Tongue (tissue), 2 donors: ENCODE results near the gene NKX1-1. TPM values are rescaled to one million over a fixed set of nuclear protein-coding genes. Genes with fewer than 3 reads are reported as not detected.

ENCODE experiments used
- DNase-seq: peaks from one replicate; pipeline ENCODE4 v3.0.0-alpha.2; 2015
- total RNA-seq: library from RNA; depleted of rRNA; stranded (reverse); fragments of >200 nt; gene quantifications from one replicate; pipeline ENCODE4 v1.2.3, GENCODE V29; 2014

NKX1-1 gene
- total RNA-seq, 1 donor from 2014 or later = not detected

DNA sequence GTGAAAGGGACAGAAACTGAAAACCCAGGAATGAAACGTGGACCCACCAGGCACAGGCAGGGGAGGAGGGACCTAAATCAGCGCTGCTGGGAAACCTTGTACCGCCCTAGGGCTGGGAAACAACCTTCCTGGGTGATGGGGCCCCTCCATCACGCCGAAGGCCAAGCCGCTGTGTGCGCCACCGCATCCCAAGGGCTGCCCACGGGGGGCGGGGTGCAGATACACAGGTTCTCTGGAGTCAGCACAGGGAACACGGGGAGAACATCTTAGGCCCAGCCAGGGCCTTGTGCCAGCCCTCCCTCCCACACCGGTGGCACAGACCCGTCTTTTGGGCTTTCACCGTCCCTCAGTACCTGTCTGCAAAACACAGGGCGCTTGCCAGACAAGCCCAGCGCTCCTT is 46.3 kb downstream of the NKX1-1 start:
- no peak for DNase-seq

DNA sequence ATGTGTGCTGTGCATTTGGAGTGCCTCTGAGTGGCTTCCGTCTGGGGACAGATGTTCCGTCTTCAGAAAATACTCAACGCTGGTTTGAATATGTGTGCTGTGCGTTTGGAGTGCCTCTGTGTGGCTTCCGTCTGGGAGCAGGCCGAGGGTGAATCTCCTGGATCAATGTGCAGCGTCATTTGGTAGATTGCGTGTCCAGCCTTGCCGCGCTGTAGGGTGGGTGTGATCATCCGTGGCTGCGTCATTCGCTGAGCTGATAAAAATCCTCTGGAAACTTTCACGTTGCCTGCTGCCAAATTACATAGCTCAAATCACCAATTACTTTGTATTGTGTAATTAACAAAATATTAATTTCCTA is 47.1 kb downstream of the NKX1-1 start:
- no peak for DNase-seq

GRCh38 chr4:1358421-1359143 is 47.7 kb downstream of the NKX1-1 start:
- DNase-seq = no peak

DNA sequence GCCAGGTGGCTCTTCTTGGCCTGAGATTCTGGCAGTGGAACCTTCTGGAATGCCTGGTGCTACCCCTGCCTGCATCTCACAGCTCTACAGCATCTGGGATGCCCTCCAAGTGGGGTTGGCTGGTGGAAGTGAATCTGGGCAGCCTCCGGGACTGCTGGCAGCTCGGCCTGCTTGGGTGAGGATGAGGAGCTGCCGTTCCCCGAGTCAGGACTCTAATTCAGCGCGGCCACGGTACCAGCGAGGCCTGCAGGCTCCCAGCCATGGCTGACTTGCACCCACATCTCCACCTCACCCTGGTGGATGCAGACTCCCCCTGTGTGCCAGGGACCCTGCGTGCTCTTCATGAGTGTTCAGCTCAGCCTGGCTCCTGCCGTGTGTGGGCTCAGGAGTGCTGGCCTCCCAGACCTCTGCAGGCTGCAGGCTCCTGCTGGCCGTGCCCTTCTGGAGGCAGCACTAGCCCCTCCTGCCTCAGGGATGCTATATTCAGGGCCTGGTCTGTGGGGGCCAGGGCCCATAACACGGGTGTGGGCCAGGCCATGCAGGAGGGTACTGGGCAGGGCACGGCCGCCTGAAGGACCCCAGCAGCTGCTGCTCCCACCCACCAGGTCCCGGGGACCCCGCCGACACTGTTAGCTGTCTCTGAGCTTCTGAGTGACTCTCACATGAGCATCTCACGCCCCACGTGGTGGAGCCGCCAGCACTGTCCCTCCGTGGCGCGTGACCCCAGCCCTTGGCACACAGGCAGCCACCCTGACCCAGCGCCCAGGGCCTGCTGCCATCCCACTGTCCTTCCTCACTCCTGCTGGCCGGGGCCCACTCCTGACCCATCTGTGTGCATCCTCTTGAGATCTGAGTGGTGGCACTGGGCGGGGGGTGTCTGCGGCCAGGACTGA is 48.6 kb downstream of the NKX1-1 start:
- DNase-seq = peak; percentile 18

- DNase-seq = peak; percentile 77
Observed at GRCh38 chr4:1356181-1356998, 49.9 kb downstream of the NKX1-1 start.

DNA sequence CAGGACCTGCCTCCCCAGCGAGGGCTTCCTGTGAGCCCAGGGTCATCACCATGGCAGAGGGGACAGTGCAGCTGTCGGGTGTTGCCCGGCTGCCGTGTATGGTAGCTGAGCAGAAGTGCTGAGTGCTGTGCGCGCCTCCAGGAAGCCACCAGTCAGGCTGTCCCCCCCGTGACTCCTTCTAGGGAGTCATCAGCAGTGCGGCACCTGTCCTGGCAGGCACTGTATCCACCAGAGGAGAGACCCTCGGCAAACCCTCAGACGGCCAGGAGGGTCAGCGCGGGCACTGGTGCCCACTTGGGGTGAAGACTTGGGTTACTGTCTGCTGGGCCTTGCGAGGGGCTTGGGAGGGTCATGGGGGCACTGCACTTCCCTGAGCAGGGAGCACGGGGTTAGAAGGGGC is 50.9 kb downstream of the NKX1-1 start:
- no peak for DNase-seq

DNA sequence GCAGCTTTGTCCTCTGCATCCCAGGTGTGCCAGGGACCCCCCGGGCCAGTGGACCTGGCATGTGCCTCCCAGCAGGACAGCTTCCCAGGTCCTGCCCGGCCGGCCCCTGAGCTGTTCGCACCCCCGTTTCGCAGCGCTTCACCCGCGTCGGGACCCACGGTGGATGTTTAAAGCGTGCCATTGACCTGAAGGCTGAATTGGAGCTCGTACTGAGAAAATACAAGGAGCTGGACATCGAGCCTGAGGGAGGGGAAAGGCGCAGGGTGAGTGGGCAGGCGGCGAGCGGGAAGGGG is 51.3 kb downstream of the NKX1-1 start:
- DNase-seq = no peak

DNA sequence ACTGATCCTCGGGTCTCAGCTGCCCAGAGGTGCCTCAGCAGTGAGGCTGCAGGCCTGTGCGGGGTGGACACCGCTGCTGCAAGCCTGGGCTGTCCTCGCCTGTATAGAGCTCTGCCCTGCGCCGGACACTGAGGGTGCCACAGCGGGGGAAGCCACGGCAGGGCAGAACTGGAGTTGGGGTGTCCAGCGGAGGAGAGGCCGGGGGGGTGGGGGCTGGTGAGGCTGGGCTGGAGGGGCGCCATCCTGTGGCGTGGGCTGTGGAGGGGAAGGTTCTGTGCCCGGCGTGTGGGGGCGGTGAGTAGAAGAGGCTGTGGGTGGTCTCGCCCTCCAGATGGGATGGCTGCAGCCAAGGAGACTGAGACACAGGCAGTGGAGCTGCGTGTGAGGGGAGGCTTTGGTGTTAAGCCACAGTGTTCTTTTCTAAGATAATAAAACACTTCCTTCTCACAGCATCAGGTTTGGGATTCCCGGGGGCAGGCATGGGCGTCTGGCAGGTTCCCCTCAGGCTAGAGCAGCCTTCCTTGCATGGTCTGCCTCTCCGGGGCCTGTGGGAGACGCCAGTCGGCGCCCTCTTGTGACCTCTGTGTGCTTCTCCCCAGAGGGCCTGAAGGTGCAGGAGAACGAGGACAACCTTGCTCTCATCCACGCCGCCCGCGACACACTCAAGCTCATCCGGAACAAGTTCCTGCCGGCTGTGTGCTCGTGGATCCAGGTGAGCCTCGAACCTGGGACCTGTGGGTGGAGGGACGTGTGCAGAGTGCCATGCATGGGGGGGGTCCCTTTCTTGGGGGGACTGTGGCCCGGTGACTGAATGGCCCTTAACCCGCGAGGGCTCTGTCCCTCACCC is 51.9 kb downstream of the NKX1-1 start:
- no peak for DNase-seq

- no peak for DNase-seq
Observed at GRCh38 chr4:1353186-1354055, 52.8 kb downstream of the NKX1-1 start.

Other genes with a start within 250 kb of the NKX1-1 start
- 517 TPM for gene SPON2, start 233.9 kb downstream of the NKX1-1 start, total RNA-seq
- gene CTBP1, start 157.3 kb downstream of the NKX1-1 start, total RNA-seq = 193 TPM
- gene MAEA, start 116.6 kb downstream of the NKX1-1 start, total RNA-seq = 52.5 TPM
- 8.5 TPM for gene UVSSA, start 59.2 kb downstream of the NKX1-1 start, total RNA-seq